Liver (tissue), 9 donors: Measurements from ENCODE around the gene PARD3B. TPM values are rescaled to one million over a fixed set of nuclear protein-coding genes. Genes with fewer than 3 reads are reported as not detected.

Experiments used
- DNase-seq: peaks from one replicate; pipeline ENCODE4 v3.0.0-alpha.2; 2017; ENCODE audit warnings: low spot score
- H3K27ac ChIP-seq, 2 donors: one replicate each; pipeline ENCODE4 v1.7.0; 2013; ENCODE audit warnings: inconsistent platforms in 2 of 2, low read length in 2 of 2, control low read depth in 1 of 2, low read depth in 1 of 2, mild to moderate bottlenecking in 1 of 2
- H3K27me3 ChIP-seq, 4 donors: one replicate each; pipeline versions ENCODE4 v1.6.1 to v1.7.0; 2013; ENCODE audit warnings: low read length in 3 of 4, inconsistent platforms in 1 of 4, mild to moderate bottlenecking in 1 of 4, moderate library complexity in 1 of 4; ENCODE audit not compliant: control insufficient read depth in 4 of 4, insufficient read depth in 4 of 4
- H3K36me3 ChIP-seq, 4 donors: one replicate each; pipeline versions ENCODE4 v1.6.1 to v1.7.0; 2013; ENCODE audit warnings: low read length in 3 of 4, mild to moderate bottlenecking in 3 of 4, low read depth in 1 of 4, moderate library complexity in 1 of 4; ENCODE audit not compliant: control insufficient read depth in 4 of 4, insufficient read depth in 3 of 4
- H3K4me1 ChIP-seq, 4 donors: one replicate each; pipeline versions ENCODE4 v1.6.1 to v1.7.0; 2013; ENCODE audit warnings: low read length in 3 of 4, mild to moderate bottlenecking in 3 of 4, moderate library complexity in 1 of 4; ENCODE audit not compliant: control insufficient read depth in 4 of 4, insufficient read depth in 4 of 4
- H3K4me3 ChIP-seq, 3 donors: one replicate each; pipeline versions ENCODE4 v1.6.1 to v1.7.0; 2013; ENCODE audit warnings: low read length in 3 of 3, control low read depth in 1 of 3, low read depth in 1 of 3, mild to moderate bottlenecking in 1 of 3
- H3K9ac ChIP-seq, 2 donors: one replicate each; pipeline ENCODE4 v1.7.0; 2013; ENCODE audit warnings: low read length in 2 of 2, mild to moderate bottlenecking in 2 of 2, moderate library complexity in 2 of 2, control low read depth in 1 of 2, low read depth in 1 of 2
- H3K9me3 ChIP-seq, 4 donors: one replicate each; pipeline versions ENCODE4 v1.6.1 to v1.7.0; 2013; ENCODE audit warnings: low read length in 3 of 4; ENCODE audit not compliant: control insufficient read depth in 4 of 4
- EGR1 ChIP-seq, 2 donors: IDR thresholded peaks; 2 replicates each; pipeline ENCODE4 v1.6.1; 2016 to 2018; ENCODE audit warnings: antibody characterized with exemption in 2 of 2, low read depth in 2 of 2
- FOXA1 ChIP-seq: IDR thresholded peaks from 2 replicates; pipeline ENCODE4 v1.6.1; 2016; ENCODE audit warnings: antibody characterized with exemption
- FOXA2 ChIP-seq: IDR thresholded peaks from 2 replicates; pipeline ENCODE4 v1.6.1; 2016; ENCODE audit warnings: antibody characterized with exemption
- GABPA ChIP-seq, 2 donors: IDR thresholded peaks in 1 of 2; conservative IDR thresholded peaks in 1 of 2; 2 replicates each; pipeline ENCODE4 v1.6.1; 2016; ENCODE audit warnings: antibody characterized with exemption in 2 of 2, mild to moderate bottlenecking in 1 of 2, moderate library complexity in 1 of 2
- HNF4A ChIP-seq, 2 donors: conservative IDR thresholded peaks; 2 replicates each; pipeline ENCODE4 v1.6.1; 2016; ENCODE audit warnings: antibody characterized with exemption in 2 of 2, mild to moderate bottlenecking in 2 of 2
- HNF4G ChIP-seq: IDR thresholded peaks from 2 replicates; pipeline ENCODE4 v1.6.1; 2016; ENCODE audit warnings: antibody characterized with exemption
- NR2F2 ChIP-seq: IDR thresholded peaks from 2 replicates; pipeline ENCODE4 v1.6.1; 2016; ENCODE audit warnings: antibody characterized with exemption
- RAD21 ChIP-seq, 2 donors: IDR thresholded peaks; 2 replicates each; pipeline ENCODE4 v1.6.1; 2016; ENCODE audit warnings: antibody characterized with exemption in 2 of 2, mild to moderate bottlenecking in 2 of 2
- SP1 ChIP-seq: IDR thresholded peaks from 2 replicates; pipeline ENCODE4 v1.6.1; 2018; ENCODE audit warnings: antibody characterized with exemption, mild to moderate bottlenecking
- TAF1 ChIP-seq: conservative IDR thresholded peaks from 2 replicates; pipeline ENCODE4 v1.6.1; 2016; ENCODE audit warnings: antibody characterized with exemption, mild to moderate bottlenecking
- YY1 ChIP-seq: IDR thresholded peaks from 2 replicates; pipeline ENCODE4 v1.6.1; 2016; ENCODE audit warnings: antibody characterized with exemption, mild to moderate bottlenecking
- WGBS: extraction: QIAGEN DNeasy Blood & Tissue Kit; methylation state at CpG from one replicate; pipeline ENCODE4 v1.1.7; 2013; 5-methylcytosine and 5-hydroxymethylcytosine counted together
- polyA plus RNA-seq, 2 donors: library from polyadenylated mRNA; stranded (reverse) in 1 of 2; unstranded in 1 of 2; fragments of 200-250 nt in 1 of 2; fragments of >200 nt in 1 of 2; fragmentation: Nextera tagmentation in 1 of 2; extraction: Ambion mirVana in 1 of 2; gene quantifications; one replicate each; pipeline versions ENCODE4 v1.2.1 to v1.2.3, GENCODE V29; 2013 to 2015
- total RNA-seq, 2 donors: library from RNA; depleted of rRNA; stranded (reverse); fragments of >200 nt; gene quantifications; one replicate each; pipeline ENCODE4 v1.2.3, GENCODE V29; 2014
- TF ChIP-seq, protein P1 (sequence below): IDR thresholded peaks from 2 replicates; pipeline ENCODE4 v1.6.1; 2016; ENCODE audit warnings: antibody characterized with exemption
- TF ChIP-seq, protein P2 (sequence below): IDR thresholded peaks from 2 replicates; pipeline ENCODE4 v1.6.1; 2016; ENCODE audit warnings: antibody characterized with exemption, mild to moderate bottlenecking
- TF ChIP-seq, protein P3 (sequence below): IDR thresholded peaks from 2 replicates; pipeline ENCODE4 v1.6.1; 2016; ENCODE audit warnings: antibody characterized with exemption
- donor health status: healthy.
- donor health status: healthy.
- donor health status: healthy.
- donor health status: healthy.
- donor health status: healthy.

PARD3B gene
- total and polyA plus RNA-seq, 4 donors = 1.1 to 10.3 (median 3.7) TPM

DNA sequence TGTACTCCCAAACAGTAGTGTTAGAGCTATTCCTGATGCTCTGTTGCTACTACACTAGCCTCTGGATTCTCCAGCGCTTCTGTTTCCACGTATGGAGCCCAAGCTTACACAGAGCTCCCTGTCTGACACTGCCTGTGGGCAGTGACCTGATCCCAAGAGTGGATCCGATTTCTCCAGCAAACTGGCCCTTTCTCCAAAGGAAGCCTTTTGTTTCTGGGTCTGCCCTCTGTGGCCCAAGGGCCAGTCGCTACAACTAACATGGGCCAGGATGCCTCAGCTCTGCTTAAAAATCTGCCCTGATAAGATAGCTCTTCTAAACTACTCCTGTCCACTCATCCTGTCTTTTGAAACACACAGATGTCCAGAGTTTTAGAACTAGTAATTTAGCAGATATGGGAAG, 964.4 kb downstream of the PARD3B start:
- Histone ChIP-seq H3K27ac (no peak overlapping the region), H3K36me3 (no peaks in the 10 kb centered on the region), H3K27me3 (no peaks in the 10 kb centered on the region), H3K9ac (no peak overlapping the region), H3K4me3 (no peak overlapping the region), H3K9me3 (no peaks in the 10 kb centered on the region), H3K4me1 (peaks cover 0 to 1% (median 0%) of the 10 kb centered on the region in 4 donors)
- DNase-seq = no peak
- WGBS = 92% methylated on average over 4 of the region's 4 CpGs
- TF ChIP-seq RAD21 (IDR thresholded peaks at IDR 0.05) (no peak), HNF4A (conservative IDR thresholded peaks at IDR 0.05) (no peak), TAF1 (no peak), HNF4G (no peak), SP1 (no peak), YY1 (no peak)
- TF ChIP-seq, protein P1, sequence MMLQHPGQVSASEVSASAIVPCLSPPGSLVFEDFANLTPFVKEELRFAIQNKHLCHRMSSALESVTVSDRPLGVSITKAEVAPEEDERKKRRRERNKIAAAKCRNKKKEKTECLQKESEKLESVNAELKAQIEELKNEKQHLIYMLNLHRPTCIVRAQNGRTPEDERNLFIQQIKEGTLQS = no peak
- TF ChIP-seq, protein P2, sequence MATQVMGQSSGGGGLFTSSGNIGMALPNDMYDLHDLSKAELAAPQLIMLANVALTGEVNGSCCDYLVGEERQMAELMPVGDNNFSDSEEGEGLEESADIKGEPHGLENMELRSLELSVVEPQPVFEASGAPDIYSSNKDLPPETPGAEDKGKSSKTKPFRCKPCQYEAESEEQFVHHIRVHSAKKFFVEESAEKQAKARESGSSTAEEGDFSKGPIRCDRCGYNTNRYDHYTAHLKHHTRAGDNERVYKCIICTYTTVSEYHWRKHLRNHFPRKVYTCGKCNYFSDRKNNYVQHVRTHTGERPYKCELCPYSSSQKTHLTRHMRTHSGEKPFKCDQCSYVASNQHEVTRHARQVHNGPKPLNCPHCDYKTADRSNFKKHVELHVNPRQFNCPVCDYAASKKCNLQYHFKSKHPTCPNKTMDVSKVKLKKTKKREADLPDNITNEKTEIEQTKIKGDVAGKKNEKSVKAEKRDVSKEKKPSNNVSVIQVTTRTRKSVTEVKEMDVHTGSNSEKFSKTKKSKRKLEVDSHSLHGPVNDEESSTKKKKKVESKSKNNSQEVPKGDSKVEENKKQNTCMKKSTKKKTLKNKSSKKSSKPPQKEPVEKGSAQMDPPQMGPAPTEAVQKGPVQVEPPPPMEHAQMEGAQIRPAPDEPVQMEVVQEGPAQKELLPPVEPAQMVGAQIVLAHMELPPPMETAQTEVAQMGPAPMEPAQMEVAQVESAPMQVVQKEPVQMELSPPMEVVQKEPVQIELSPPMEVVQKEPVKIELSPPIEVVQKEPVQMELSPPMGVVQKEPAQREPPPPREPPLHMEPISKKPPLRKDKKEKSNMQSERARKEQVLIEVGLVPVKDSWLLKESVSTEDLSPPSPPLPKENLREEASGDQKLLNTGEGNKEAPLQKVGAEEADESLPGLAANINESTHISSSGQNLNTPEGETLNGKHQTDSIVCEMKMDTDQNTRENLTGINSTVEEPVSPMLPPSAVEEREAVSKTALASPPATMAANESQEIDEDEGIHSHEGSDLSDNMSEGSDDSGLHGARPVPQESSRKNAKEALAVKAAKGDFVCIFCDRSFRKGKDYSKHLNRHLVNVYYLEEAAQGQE = no peak

DNA sequence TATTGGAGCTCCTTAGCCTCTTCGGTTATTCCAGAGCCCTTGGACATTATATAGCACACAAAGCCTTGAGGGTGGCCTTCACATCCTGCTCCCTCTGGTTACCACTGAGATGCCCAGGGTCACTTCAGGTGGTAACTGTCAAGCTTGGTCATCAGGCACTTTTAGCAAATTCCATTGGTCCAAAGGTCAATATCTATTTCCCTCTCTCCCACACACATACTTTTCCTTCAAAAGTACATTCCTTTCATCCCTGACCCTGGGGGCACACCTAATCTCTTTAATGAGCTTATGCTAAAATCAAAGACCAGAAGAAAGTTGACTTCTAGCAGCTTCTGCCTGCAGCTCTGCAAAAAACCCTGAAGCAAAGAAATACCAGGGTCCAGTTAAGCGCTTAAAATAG, 965.1 kb downstream of the PARD3B start:
- DNase-seq = no peak
- no peak overlapping the region for H3K9ac ChIP-seq

DNA sequence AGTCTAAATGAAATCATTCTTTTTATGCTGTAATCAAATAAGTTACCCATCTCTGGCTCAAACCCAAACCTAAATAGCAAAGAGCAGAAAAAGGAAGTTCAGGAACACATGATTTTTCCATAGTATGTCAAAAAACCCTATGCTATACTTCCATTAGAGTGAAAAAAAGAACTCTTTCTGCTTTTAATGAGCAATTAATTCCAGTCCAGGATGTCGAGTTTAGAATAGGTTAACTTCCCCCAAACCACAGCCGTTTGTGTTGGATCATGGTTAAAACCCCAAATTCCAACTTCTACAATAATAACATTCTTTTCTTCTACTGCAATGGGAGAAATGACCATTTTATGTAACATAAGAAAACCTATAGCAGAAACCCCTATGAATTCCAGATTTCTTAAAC, 965.9 kb downstream of the PARD3B start:
- 68% methylated on average over 2 of the region's 2 CpGs for WGBS
- Histone ChIP-seq H3K27me3 (no peaks in the 10 kb centered on the region), H3K27ac (no peak overlapping the region), H3K4me1 (peaks cover 0 to 1% (median 0%) of the 10 kb centered on the region in 4 donors), H3K9me3 (no peaks in the 10 kb centered on the region), H3K9ac (no peak overlapping the region), H3K36me3 (no peaks in the 10 kb centered on the region), H3K4me3 (no peak overlapping the region)
- TF ChIP-seq, protein P3, sequence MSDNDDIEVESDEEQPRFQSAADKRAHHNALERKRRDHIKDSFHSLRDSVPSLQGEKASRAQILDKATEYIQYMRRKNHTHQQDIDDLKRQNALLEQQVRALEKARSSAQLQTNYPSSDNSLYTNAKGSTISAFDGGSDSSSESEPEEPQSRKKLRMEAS = no peak
- no peak for TF ChIP-seq EGR1 (IDR thresholded peaks at IDR 0.05; ENCODE audit: low read depth in 2 of 2)
- TF ChIP-seq YY1 = no peak
- no peak for TF ChIP-seq FOXA2
- no peak for TF ChIP-seq GABPA (IDR thresholded peaks at IDR 0.05 in 1 of 2, conservative IDR thresholded peaks at IDR 0.05 in 1 of 2)
- no peak for TF ChIP-seq RAD21 (IDR thresholded peaks at IDR 0.05)
- TF ChIP-seq FOXA1 = no peak
- no peak for DNase-seq

More for the DNA sequence above, 965.1 kb downstream of the PARD3B start:
- no peaks in the 10 kb centered on the region for H3K9me3 ChIP-seq
- no peaks in the 10 kb centered on the region for H3K27me3 ChIP-seq
- peaks cover 0 to 1% (median 0%) of the 10 kb centered on the region in 4 donors for H3K4me1 ChIP-seq
- 88% methylated on average over 2 of the region's 2 CpGs for WGBS
- H3K36me3 ChIP-seq = no peaks in the 10 kb centered on the region
- H3K27ac ChIP-seq = no peak overlapping the region
- TF ChIP-seq HNF4A (conservative IDR thresholded peaks at IDR 0.05) (peak in 1 of 2 donors; percentile 27), NR2F2 (no peak)
- H3K4me3 ChIP-seq = no peak overlapping the region
